Activated CD4-positive, alpha-beta T cell treated with anti-CD3 and anti-CD28 coated beads, Interleukin-2, Interleukin-4, amounts not matched to agents 100 ng/mL and 50 ng/mL, durations not matched to agents 16 hours and 8 hours (primary cell): ENCODE data around the gene FABP3.

ENCODE experiments used
- DNase-seq: peaks from one replicate; pipeline ENCODE4 v3.0.0-alpha.2; 2020; ENCODE audit warnings: low spot score

FABP3 gene

GRCh38 chr1:31371121-31371959 is 1.5 kb downstream of the FABP3 start:
- DNase-seq, result no peak

GRCh38 chr1:31370565-31370964 is 2.3 kb downstream of the FABP3 start:
- no peak for DNase-seq

GRCh38 chr1:31370021-31370420 is 2.9 kb downstream of the FABP3 start:
- DNase-seq, result no peak

- no peak for DNase-seq
These were observed 4.2 kb downstream of the FABP3 start for GRCh38 chr1:31368611-31369107.

GRCh38 chr1:31366796-31367195 is 6.1 kb downstream of the FABP3 start:
- DNase-seq, result no peak

- DNase-seq, result no peak
These were observed 8.2 kb downstream of the FABP3 start for GRCh38 chr1:31364561-31365250.

- no peak for DNase-seq
These were observed 10.8 kb downstream of the FABP3 start for GRCh38 chr1:31362032-31362431.

- DNase-seq, result no peak
These were observed 11.3 kb downstream of the FABP3 start for GRCh38 chr1:31361607-31362006.

- no peak for DNase-seq
These were observed 16.4 kb downstream of the FABP3 start for GRCh38 chr1:31356427-31356826.

GRCh38 chr1:31354283-31354682 is 18.6 kb downstream of the FABP3 start:
- no peak for DNase-seq

- DNase-seq, result no peak
These were observed 24.4 kb downstream of the FABP3 start for GRCh38 chr1:31348449-31348848.

- DNase-seq, result no peak
These were observed 26.1 kb downstream of the FABP3 start for GRCh38 chr1:31346785-31347184.

- no peak for DNase-seq
These were observed 27.2 kb downstream of the FABP3 start for GRCh38 chr1:31345635-31346034.

GRCh38 chr1:31344503-31344902 is 28.4 kb downstream of the FABP3 start:
- no peak for DNase-seq

GRCh38 chr1:31336687-31337467 is 36.0 kb downstream of the FABP3 start:
- no peak for DNase-seq

- DNase-seq, result peak; percentile 4
These were observed 37.9 kb downstream of the FABP3 start for GRCh38 chr1:31335007-31335406.

- DNase-seq, result no peak
These were observed 45.5 kb downstream of the FABP3 start for GRCh38 chr1:31327381-31327780.

- no peak for DNase-seq
These were observed 46.4 kb downstream of the FABP3 start for GRCh38 chr1:31326461-31326860.

GRCh38 chr1:31324992-31325391 is 47.9 kb downstream of the FABP3 start:
- DNase-seq, result no peak

- no peak for DNase-seq
These were observed 48.8 kb downstream of the FABP3 start for GRCh38 chr1:31324093-31324492.

- no peak for DNase-seq
These were observed 54.7 kb downstream of the FABP3 start for GRCh38 chr1:31318146-31318545.

- DNase-seq, result no peak
These were observed 57.0 kb downstream of the FABP3 start for GRCh38 chr1:31315902-31316301.
